NK-92 (cell line): Measurements from ENCODE around the gene SPTBN1.

Experiments used
- DNase-seq: peaks from one replicate; lab custom pipeline; 2025; ENCODE audit not compliant: unreplicated experiment; lab: John Stamatoyannopoulos, UW

The SPTBN1 gene

DNA sequence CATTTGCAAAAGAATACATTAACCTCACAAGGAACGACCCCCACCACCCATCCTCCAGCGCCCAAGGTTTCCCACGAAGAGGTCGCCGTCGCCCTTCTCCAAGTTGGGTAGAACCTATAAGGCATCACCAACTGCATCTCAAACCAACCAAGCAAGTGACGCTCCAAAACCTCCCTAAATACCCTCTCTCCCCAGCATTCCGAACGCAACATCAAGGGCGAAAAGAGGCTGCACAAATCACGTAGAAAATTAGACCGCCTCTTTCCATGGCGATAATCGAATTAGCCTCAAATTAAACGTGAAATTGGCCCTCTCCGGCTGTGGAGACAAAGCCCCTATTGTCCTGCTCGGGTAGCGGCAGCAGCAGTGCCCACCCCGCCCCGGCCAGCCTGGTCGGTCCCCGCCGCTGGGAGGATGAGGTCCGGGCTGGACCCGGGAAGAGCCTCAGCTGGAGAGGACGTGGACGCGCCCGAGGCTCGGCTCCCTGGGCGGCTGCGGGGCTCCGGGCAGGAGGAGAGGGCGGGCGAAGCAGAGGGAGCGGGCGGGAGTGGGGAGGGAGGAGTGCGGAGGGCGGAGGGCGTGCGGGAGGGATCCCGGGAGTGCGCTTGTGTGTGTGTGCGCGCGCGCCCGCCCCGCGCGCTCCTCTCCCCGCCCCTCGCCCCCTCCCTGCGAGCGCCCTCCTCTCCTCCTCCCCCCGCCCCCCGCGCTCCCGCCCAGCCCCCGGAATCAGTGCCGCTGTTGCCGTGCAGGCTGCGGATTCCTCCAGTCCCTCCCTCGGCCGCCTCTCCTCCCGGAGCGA is at the start of gene SPTBN1:
Gene SPTBN1 (plus strand): TSS at position 765 of the 799 bp plus-strand sequence. CDS start 70,092 bp downstream, outside the sequence.
- no peak for DNase-seq

DNA sequence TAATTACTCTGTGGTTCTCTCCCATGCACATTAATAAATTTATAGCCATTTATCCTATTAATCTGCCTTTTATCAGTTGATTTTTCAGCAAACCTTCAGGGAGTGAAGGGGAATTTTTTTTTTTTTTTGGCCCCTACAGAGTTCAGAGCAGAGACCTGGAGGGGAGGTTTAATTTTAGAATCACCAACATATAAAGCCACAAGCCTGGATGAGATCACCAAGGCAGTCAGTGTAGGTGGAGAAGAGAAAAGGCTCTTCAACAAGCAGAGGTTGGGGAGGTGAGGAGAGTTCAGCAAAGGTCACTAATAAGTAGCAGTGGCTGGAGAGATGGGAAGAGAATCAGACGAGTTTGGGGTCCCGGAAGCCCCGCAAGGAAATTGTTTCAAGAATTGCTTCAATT is 48.4 kb upstream of the SPTBN1 start:
- DNase-seq = no peak

DNA sequence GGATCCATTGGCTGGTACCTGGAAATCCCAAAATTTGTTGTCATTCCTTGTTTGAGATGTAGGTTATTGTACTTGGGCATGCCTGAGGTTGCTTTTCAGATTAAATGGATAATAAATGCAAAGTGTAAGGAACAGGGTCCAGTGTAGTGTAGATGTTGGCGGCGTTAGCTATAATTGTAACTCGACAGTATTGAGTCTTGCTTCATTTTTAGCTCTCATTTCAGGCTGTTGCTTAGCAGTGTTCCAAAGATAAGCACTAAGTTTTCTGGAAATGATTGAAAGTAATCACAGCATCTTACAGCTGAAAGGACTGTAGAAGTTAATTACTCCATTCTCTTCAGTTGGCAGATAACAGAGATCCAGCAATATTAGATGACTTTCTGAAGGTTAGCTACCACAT is 47.8 kb upstream of the SPTBN1 start:
- DNase-seq = no peak

DNA sequence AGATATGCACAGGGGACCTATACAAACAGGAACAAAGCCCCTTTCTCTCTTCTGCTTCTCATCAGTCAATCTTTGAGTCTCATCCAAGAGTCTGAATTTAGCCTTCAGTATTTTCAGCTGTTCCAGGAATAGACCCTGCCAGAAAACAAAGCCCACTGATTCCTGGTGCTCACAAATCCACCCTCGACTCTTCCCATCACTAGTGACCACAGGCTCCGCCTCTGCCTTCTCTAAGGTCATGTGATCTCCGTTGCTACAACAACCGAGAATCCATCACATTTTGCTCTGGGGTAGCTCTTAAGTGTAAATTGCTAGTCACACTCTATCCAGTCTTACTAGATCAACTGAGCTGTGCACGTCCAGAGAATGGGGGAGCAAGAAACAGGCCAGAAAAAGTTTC is 46.4 kb upstream of the SPTBN1 start:
- no peak for DNase-seq

DNA sequence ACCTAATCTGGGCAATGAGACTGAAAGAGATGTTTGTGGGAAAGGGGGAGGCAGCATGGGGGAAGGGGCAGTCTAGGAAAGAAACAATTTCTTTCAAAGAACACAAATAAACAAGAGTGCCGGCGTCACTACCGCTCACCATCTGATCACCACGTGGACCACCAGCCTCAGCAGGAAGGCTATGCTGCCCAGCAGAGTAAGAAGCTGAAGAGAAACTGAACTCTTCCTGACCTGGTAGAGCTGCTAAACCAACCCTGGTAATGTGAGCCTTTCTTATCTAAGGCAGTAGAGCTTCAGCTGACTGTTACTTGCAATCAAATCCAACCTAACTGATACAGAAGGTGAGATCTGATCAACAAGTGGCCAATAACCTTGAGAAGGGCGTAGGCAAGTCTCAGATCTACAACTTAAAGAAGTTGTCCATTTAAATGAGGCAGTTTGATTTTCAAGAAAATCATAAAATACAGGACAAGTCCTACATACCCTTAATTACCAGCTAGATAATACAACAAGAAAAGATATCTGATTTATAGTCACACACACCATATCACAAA is 44.2 kb upstream of the SPTBN1 start:
- DNase-seq = no peak

DNA sequence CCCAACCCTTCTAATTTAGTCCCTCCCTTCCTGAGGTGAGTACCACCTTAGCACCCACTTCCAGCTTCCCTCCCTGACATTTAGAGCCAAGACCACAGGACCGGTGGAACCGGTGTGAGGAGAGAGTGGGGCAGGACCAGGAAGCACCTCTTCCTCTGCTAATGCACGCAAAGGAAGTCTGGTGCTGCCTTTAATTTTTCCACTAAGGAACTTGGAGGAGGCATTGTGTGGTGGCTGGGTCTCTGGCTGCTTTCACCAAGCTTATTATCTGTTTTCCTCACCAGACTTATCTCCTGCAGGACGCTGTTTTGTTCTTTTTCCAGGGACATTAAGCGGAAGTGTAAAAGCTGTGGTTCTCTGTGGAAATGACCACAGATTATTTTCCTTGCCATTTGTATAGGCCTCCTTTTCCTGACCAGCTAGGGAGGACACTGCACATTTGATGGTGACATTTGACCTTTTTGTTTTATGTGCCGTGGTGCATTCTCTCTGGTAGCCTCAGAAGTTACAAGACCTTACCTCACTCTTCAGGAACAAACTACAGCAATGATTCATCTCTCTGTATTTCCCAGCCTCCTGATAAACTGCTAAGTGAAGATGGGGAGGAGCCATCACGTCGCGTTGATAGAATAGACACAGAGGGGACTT is 39.8 kb upstream of the SPTBN1 start:
- DNase-seq = no peak

DNA sequence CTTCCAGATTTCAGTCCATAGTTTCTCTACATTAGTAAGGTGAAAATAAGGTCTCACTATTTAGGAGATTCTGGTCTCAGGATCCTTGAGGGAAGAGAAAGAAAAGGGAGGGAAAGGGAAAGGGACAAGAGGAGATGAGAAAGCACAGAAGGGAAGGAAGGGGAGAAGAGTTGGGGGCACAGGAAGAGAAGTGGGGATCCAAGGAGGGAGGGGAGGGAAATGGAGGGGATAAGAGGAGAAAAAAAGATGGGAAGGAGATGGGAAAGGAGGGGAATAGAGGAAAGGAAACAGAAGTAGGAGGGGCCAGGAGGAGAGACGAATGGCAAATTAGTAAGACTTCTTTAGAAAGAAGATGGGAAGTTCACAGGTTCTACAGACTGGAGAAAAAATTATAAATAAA is 39.2 kb upstream of the SPTBN1 start:
- DNase-seq = no peak

DNA sequence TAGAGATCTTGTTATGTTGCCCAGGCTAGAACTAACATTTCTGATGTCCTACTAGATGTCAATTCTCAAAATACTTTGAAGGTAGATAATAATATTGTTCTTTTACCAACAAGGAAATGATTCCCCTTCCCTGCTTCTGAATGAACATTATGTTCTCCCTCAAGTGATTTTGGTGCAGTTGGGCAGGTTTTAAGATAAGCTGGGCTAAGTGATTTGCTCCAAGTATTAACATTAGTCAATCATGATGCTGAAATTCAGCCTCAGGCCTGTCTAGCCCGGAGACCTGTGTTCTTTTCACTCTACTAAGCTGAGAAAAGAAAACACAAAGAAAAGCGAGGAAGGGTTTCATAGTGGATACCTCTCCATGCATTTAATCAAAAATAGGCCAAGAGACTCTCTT is 38.5 kb upstream of the SPTBN1 start:
- no peak for DNase-seq

DNA sequence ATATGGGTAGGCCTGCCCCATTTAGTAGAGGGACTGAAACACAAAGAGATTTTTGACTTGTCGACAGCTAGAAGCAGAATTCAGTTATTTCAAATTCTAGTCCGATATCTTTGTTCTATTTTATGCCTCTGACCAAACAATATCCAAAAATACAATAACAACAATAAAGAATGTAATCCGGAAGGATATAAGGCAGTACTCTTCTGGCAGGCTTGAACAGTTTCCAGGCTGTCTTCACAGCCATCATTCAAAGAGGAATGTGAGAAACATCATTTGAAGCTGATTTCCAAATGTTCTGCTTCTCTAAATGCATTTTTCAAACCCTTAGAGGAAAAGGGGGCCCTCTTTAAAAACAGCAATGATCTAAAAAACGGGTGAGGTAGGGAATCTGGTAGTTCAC is 36.7 kb upstream of the SPTBN1 start:
- DNase-seq = no peak

DNA sequence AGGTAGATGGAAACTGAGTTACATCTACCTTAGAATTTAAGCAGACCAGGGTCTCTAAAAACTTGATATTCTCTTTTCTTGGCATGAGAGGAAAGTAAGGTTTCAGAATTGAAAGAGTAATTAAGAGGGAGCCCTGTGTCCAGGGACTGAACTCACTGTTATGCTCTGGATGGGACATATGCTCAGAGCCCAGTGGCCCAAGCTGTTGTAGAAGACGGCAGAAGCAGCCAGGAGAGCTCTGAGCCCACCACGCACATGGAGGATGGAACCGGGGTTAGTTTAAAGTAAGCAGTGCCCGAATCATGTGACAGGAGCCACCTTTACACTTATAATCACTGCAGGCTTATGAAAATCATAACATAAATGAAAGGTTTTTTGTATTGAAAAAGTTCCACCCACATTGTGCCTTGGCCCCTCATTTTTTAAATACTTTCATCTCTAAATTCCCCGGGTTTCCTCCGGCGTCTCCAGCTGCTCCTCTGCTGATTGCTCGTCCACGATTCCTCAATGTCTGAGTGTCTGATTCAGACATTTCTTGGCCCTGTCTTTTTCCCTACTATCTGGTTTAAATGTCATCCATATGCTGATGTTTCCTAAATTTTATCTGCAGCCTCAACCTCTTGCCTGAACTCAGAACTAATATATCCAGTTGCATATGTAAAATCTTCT is 36.1 kb upstream of the SPTBN1 start:
- no peak for DNase-seq

DNA sequence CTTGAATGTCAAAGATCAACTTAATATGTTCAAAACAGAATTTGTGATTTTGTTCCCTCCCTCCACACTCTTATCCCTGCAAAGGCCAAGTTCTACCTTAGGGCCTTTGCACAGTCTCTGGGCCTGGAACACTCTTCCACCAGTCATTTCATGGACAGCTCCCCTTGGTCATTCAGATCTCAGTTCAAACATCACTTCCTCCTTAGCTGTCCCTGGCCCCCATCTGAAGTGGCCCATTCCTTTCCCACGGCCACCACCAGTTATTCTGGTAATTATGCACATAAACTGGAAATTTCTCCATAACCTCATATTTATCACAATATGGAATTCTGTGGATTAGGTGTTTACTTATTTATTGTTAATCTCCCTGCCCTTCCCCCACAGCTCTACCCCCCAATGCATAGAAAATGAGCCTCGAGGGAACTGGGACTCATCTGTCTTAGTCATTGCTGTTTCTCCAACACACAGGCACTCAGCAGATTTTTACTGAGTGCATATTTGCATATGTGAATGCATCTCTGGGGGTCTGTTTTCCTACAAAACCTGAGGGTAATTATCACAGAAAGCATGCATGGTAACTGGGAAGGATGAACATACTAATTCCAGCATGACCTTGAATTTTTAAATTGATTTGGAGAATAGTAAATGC is 35.5 kb upstream of the SPTBN1 start:
- no peak for DNase-seq

DNA sequence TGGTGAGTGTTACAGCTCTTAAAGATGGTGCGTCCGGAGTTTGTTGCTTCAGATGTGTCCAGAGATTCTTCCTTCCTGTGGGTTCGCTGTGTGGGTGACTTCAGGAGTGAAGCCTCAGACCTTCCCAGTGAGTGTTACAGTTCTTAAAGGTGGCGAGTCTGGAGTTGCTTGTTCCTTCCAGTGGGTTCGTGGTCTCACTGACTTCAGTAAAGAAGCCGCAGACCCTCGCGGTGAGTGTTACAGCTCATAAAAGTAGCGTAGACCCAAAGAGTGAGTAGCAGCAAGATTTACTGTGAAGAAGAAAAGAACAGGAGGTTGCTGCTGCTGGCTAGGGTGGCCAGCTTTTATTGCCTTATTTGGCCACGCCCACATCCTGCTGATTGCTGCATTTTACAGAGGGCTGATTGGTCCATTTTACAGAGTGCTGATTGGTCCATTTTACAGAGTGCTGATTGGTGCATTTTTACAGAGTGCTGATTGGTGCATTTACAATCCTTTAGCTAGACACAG is 34.0 kb upstream of the SPTBN1 start:
- DNase-seq = no peak

DNA sequence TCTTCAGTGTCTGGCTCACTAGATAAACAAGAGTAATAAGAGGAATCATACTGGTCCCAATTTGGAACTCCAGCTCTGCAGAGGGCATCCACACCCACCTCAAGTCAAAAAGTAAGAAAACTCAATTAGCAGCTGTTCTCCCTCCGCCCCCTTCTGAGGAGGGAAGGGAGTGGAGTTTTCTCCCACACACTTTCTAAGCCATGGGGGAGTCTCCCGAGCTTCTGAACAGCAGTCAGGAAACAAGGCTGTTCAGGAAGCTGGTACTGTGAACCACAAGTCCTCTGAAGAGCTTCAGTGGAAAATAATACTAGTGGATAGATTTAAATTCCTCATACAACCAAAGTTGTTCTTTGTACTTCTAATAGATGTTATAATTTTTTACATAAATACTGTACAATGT is 32.9 kb upstream of the SPTBN1 start:
- DNase-seq = no peak

DNA sequence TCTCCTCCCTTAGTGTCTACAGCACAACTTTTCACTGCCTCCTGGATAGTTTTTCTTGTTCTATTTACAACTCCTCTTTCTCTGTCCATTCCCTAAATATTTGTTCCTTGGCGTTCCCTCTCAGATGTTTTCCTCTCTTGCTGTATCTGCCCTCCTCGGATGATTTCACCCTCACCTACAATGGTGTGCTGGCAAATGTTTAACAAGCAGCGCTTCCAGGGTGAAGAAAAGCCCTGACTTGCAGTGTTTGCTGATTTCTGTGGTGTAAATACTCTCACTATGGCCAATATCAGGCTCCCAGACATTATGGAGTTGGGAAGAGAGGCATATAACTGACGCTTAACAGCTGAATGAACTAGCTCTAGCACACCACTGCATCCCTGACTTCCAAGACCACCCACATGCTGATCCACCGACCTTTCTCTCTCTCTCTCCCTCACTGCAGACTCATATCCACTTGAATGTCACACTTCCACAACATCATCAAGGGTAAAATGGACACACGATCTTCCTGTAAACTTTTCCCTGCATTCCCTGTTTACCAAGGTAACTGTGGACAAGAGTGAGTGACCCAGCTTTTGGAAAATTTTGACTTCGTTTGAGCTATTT is 31.5 kb upstream of the SPTBN1 start:
- no peak for DNase-seq

DNA sequence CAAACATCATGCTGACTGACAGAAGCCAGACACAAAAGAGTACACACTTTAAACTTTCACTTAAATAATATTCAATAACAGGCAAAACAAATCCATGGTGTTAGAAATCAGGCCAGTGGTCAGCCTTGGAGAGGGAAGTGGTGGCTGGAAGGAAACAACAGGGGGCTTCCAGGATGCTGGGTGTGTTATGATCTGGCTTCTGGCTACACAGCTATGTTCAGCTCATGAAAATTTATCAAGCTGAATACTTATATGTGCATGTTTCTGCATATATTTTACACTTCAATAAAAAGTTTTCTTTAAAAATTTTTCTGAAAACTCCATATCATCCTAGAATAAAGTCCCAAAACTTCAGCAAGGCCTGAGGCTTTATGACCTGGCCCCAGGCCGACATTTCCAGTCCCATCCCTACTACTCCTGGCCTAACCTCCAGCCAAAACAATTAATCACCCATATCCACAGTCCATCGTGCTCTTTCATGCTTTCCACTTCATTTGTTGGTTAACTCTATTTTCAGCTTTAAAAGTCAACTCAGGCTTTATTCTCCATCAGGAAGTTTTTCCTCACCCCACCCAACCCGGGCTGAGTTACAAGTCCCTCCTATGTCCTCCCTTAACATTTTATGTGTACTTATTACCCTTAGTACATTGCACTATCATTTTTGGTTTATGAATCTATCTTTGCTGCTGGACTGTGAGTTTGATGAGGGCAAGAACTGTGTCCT is 27.9 kb upstream of the SPTBN1 start:
- no peak for DNase-seq

DNA sequence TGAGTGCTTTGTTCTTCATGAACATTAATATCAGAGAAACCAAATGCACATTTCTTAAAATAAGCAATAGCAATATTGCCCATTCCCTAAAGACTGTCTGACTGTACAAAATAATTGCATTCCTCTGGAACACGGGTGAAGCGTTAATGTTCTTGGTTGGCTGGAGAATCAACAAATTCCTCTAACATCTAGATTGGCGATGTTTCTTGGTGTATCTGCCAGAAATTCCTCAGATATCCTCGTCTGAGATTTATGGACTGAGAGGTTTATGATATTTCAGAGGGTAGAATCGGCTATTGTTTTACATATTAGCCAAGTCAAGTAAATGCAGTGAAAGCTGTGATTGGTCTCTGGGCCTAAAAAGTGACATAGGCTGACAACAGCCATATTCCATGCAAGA is 27.1 kb upstream of the SPTBN1 start:
- no peak for DNase-seq

DNA sequence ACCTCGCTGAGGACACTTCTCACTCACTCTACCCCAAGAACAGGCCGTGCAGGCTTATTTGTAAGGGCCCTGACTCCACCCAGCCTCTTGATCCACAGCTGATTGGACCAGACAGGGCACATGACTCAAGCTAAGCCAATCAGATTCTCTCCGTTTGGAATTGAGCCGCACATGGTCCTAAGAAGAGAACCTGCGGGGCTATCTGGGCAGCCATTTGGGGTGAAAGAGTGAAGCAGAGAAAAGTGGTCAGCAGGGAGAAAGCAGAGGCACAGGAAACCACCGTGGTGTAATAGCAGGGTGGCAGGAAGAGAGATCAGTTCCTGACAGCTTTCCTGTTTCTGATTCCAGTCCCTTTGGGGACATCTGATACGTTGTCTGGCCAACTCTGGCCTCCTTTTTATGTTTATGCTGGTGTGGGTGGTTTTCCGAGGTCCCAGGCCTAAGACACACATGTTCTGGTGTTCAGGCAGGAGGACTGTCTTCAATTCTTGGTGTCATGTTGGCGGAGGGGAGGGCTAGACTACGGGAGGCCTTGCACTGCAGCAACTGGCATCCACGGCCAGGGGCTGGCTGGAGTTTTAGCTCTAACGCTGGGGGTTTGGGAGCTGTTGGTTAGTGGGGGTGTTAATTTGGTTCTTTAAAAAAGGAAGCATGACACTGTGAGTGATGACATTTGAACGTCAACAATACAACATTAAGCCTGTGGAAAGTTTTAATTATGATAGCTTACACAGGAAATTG is 26.1 kb upstream of the SPTBN1 start:
- no peak for DNase-seq

DNA sequence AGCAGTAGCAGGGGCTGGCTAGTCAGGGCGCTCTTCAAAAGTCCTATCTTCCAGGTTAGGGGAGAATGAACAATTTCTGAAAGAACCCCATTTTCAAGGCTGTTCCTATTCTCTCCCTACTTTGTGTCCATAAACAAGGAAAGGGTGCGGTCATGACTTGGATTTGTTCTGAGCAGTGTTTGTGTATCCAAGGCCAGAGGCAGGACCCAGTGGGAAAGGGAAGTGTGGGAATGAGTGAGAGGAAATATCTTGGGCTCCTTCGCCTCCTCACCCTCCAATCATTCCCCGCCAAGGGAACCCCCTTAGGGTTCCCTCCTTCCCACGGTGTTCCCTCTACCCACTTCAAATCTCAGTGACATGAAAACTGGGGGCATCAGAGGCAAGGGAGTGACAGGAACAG is 25.5 kb upstream of the SPTBN1 start:
- DNase-seq = no peak

DNA sequence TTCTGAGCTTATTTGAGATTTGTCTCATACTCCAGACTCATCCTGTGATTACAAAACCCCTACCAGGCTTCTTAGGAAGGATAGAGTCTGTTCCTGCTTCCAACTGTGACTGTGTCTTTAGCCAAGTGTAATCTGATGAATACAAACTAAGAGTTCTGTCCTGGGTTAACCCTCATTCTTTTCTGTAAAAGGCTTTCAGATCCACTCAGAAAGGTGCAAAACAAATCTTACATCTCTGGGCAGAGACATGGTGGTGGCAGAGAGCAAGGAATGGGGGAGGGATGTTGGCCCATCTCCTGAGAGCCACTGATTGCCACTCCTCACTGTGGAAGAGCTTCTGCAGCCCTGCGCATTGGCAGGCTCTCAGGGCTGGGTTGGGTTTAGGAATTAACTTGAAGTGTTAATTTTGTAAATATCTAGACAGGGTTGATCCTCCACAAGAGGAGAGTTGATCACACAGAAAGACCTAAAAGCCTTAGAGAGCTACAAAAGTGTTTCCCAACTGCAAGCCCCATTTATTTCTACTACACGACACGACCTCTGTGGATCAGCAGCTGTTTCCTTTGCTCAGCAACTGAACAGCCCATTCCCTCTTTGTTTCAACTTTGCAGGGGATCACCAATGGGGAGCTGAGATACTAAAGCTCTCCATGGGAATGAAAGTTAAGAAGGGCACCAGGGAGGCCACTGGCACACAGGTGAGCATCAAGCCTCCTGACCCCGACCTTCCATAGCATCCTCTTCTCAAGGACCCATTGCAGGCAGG is 23.7 kb upstream of the SPTBN1 start:
- no peak for DNase-seq
